Heart left ventricle (tissue), 13 donors: ENCODE results near the gene FOXRED2.
A peak's percentile ranks its signal among the peaks of the same experiment; 100 is the strongest.

ENCODE experiments used
- CTCF ChIP-seq, 12 donors: fragments of 200-600 bp; sonication (generic) in 4 of 12; IDR thresholded peaks; one replicate each; pipeline versions ENCODE4 v1.5.0 to v1.8.0; 2018 to 2022; ENCODE audit warnings: antibody characterized with exemption in 12 of 12, mild to moderate bottlenecking in 5 of 12
- POLR2A ChIP-seq, 2 donors: fragments of 450-650 bp; IDR thresholded peaks; one replicate each; pipeline ENCODE4 v1.6.1; 2017; ENCODE audit warnings: antibody characterized with exemption in 2 of 2, mild to moderate bottlenecking in 2 of 2, moderate library complexity in 2 of 2
- donor health status: ischemic (EF 13 %, LVEDD 7.1; RV severe dilation, severe dysfunction).
- donor health status: DM: no; HTN: yes; CAD: no.
- donor health status: DM: no; HTN: no; CAD: no.
- donor health status: ischemic (EF 25% LVEDD 6.9; RV normal size, moderate dysfunction).
- donor health status: ischemic (EF 25% LVEDD 5.7; RV mildly dilated, moderate dysfunction).
- donor health status: ischemic (EF 35%, LVEDD 5.7; RV mildly dilated, moderate dysfunction).
- donor health status: nonischemic (EF 11% LVEDD 7.7; RV severe dilation, severe dysfunction).
- donor health status: DM: yes; HTN: yes; CAD: no.
- donor health status: PGD.
- donor health status: ischemic (EF 29% LVEDD 5.4; RV normal size, mild dysfunction).
- donor health status: nonischemic (EF 23%, LVEDD 6.1; RV moderate dilation, normal function).

GRCh38 chr22:36465232-36466021 lies 41.4 kb downstream of the FOXRED2 start:
- peak in 1 of 2 donors; percentile 8 for TF ChIP-seq POLR2A (IDR thresholded peaks at IDR 0.05)
- no peak for TF ChIP-seq CTCF (IDR thresholded peaks at IDR 0.05)
